Retina (tissue), 1 donor: ENCODE measurements around the gene OR10AD1.
A peak's percentile ranks its signal among the peaks of the same experiment; 100 is the strongest.

Source experiments
- DNase-seq: peaks from one replicate; pipeline ENCODE4 v3.0.0-alpha.2; 2016

Gene OR10AD1

DNA sequence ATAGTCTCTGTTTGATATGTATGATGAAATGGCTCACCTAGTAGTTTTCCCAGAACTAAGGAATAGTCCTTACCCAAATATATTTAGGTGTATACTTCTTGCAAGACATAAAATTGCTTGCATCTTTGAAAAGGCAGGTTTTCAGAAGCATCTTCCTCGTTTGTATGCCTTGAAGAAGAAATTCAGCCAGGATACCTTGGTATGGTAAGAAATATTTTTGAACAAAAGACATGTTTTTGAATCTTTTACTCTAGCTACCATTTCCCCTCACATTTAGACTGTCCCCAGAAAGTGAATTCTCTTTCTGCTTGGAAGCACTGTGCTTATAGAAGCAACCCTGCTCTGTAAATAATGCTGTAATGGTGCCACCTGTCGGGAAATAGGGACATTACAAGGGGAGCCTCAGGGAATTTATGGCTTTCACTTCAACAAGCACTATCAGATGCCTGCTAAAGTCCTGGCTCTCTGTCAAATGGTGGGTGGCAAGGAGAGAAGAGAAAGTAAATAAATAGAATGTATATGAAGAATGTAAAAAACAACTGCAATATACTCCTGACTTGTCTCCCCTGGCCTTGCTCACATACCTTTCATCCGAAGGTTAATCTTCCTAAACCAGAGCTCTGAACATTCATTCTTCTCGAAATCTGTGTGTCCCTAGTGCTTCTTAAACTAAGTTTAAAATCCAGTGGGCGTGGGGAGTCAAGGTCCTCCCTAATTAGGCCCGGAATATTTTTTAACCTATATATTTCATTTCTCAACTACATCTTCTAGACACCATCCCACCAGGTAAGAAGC is 13.6 kb downstream of the OR10AD1 start:
- peak; percentile 76 for DNase-seq

DNA sequence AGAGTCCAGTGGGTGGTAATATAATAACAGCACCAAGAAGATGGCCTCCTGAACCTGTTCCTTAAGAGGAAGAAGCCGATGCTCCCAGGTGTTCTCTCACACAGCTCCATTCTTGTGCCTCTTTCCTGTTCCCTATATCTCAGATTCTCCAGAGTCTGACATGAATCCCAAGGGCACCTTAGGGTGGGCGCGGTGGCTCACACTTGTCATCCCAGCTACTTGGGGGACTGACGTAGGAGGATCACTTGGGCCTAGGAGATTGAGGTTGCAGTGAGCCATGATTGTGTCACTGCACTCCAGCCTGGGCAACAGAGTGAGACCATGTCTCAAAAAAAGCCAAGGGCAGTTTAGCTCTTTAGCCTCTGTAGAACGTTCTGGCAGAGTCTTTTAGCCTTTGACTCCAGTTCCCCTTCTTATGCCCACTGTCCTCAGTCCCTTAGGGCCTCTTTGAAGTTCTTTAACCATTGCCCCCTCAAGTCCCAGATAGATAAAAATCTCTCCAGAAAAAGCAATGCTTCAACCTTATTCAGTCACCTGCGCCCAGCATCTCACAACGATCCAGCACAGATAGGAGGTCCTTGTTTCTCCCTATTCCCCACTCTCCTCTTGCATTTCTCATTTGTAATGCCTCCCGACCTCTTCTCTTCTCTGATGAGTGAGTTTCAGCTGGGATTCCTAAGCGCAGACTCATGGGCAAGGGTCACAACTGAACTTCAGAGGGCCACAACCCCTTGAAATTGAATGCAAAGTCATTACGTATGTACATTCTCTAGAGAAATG is 15.0 kb downstream of the OR10AD1 start:
- no peak for DNase-seq

GRCh38 chr12:48185181-48185919 is 17.7 kb downstream of the OR10AD1 start:
- DNase-seq: peak; percentile 71

- peak; percentile 69 for DNase-seq
Observed at GRCh38 chr12:48184549-48184922, 18.6 kb downstream of the OR10AD1 start.

GRCh38 chr12:48183876-48184548 is 19.1 kb downstream of the OR10AD1 start:
- DNase-seq: peak; percentile 78

GRCh38 chr12:48183091-48183875 is 19.8 kb downstream of the OR10AD1 start, which contains the start of gene CCDC184:
Gene CCDC184, plus strand, starts transcription at chr12:48183644. Its CDS starts 479 bp downstream, at chr12:48184123.
- peak; percentile 96 for DNase-seq

DNA sequence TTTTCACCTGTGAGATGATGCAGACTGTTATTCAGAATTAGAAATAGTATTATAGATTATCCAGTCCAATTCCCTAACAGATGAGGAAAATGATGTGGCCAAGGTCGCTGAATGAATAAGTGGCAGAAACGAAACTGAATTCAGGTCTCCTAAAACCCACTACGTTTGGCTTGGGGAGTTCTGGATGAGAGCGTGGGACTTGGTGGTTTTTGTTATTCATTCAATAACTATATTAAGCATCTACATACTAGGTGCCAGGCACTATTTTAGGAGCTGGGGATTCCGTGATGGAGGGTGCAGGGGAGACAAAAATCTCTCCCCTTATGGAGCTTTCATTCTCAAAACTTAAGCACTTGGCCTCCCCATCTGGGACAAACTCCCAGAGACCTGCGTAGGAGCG is 20.5 kb downstream of the OR10AD1 start:
- DNase-seq: no peak

GRCh38 chr12:48180857-48181495 is 22.1 kb downstream of the OR10AD1 start:
- no peak for DNase-seq

DNA sequence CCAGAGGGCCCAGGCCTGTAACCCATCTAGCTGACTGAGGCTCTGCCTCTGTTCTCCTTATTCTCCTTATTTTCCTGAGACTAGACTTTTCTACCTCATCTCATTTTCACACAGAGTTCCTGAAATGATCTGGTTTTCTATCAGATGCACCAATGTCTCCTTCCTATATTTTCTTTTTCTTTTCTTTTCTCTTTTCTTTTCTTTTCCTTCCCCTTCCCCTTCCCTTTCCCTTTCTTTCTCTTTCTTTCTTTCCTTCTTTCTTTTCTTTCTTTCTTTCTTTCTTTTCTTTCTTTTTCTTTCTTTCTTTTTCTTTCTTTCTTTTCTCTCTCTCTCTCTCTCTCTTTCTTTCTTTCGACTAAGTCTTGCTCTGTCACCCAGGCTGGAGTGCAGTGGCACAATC is 22.7 kb downstream of the OR10AD1 start:
- no peak for DNase-seq

DNA sequence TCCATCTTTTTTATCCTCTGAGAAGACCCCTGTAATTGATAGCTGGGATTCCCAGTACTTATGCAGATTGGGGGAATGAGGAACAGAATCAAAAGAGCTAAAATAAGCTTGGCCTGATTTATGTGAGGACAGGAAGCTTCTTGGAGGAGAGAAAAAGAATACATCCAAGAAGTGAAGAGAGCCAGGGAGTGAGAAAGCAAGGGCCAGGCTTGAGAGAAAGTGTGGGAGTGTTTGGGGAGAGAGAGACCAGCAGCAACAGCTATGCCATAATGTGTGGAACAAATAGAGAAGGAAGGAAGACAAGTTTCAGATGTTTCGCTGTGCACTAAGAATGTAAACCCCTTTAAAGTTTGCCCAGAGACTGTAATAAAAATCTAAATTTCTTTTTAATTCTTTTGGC is 23.6 kb downstream of the OR10AD1 start:
- DNase-seq: no peak

DNA sequence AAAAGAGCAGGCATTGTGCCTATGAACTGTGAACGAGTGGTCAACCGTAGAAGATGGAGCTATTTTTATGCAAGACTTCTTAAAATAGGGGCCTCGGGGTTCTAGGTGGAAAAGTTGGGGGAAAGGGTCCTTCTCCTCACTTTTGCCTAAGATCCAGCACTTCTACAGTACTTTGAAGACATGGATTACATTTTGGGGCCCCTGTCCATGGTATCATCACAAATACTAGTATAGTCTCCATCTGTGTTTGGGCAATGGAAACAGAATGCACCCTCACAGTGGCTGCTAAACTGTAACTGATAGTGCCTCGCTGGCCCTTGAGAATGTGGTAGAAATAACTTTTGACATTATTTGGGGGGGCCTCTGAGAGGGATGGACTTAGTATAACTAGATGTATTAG is 25.1 kb downstream of the OR10AD1 start:
- no peak for DNase-seq

DNA sequence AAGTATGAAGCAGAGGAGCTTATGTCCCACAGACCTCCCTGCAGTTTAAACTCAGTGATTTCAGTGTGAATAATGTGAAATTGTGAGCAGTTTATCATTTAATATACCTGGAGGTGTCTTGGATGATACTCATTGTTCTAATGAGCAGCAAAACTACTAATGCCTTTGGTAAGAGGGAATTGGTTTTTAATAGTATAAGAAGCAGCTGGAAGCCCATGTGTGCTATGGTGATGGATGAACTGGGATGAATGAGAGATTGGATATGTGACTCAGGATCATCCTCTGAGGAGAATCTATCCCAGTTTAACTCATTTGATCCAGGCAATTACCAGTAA is 26.7 kb downstream of the OR10AD1 start:
- no peak for DNase-seq

DNA sequence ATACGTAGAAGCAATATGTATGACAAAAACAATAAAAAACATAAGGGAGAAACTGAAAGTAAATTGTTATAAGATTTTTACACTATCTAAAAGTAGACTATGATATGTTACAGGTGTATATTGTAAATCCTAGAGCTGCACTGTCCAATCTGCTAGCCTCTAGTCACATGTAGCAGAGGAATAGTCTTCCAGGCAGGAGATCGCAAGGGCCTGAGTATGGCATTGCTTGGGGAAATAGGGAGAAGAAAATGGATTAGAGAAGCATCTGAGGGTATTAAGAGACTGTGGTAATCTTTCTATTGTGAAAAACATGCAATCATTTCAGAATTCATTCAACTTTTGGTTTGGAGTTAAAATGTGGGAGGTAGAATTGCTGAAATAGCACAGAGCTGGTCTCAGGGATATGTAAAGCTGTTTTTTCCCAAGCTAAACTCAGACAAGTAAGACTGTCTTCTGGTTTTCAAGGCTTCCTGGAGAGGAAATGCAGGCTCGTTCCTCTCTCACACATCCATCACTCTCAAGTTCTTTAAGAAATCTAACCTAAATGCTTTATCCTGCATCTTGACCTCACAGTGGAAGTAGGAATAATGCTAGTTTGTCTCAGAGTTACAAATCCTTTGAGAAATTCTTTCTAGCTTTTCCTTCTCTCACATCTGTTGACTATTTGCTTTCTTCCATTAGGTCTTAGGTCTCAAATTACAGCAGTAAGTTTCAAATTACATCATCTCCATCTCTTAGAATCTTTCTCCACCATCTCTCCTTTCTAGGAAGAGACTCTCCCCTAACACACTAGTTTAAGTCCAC is 27.3 kb downstream of the OR10AD1 start:
- DNase-seq: no peak

GRCh38 chr12:48169011-48169410 is 34.1 kb downstream of the OR10AD1 start:
- no peak for DNase-seq

- DNase-seq: peak; percentile 35
Observed at GRCh38 chr12:48165089-48165981, 37.8 kb downstream of the OR10AD1 start.

DNA sequence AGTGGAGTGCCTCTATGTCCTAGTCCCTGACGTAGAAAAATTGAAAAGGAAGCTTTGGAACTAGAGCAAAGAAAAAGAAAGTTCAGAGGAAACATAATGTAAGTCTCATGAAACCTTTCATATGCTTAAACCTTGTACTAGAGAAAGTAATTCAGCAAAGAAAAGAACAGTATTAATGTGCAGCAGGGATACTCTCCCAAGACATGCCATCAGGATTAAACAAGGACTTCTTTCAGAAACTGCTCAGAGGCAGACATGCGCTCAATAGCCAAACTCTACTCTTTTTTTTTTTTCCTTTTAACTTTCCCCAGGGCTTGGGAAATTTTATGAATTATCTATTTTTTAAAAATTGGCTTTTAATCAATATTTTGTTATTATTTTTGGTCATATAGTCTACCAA is 38.6 kb downstream of the OR10AD1 start:
- no peak for DNase-seq

GRCh38 chr12:48163150-48163747 is 39.8 kb downstream of the OR10AD1 start:
- no peak for DNase-seq

DNA sequence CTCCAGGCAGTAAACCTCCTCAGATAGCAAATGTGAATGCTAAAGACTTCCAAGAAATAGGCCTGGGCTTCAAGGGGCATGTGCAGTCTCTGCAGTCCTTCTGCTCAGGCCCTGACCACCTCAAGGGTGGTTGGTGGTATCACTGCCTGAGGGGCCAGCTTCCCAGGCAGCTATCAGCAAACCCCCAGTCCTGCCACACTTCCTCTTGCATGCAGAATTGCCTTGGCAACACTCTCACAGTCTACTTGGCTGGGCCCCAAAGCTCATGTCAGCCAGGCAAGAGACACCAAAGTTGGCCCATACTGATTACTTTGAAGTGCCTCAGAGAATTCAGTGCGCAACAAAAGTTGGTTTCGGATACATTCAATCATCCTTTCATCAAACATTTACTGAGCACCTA is 42.3 kb downstream of the OR10AD1 start:
- no peak for DNase-seq

- no peak for DNase-seq
Observed at GRCh38 chr12:48160046-48160445, 43.0 kb downstream of the OR10AD1 start.
